ENCODE results near the gene PBX4.

Gene PBX4

GRCh38 chr19:19581391-19581790 is 37.1 kb downstream of the PBX4 start:
- DNase-seq (ENCODE audit: insufficient read length, low spot score), result no peak
- FAIRE-seq, result no peak
- TF ChIP-seq PAX5 (IDR thresholded peaks at IDR 0.05; ENCODE audit: insufficient read depth, low read length, severe bottlenecking), result no peak
- no peak for TF ChIP-seq POLR2A (IDR thresholded peaks at IDR 0.05; ENCODE audit: low read depth, low read length)
- no peak for TF ChIP-seq TAF1 (IDR thresholded peaks at IDR 0.05; ENCODE audit: low read depth, low read length)
- TF ChIP-seq SPI1 (IDR thresholded peaks at IDR 0.05; ENCODE audit: low read depth, low read length), result no peak
- TF ChIP-seq POLR2AphosphoS5 (IDR thresholded peaks at IDR 0.05; ENCODE audit: low read depth, low read length), result no peak
- no peak for TF ChIP-seq POU2F2 (IDR thresholded peaks at IDR 0.05; ENCODE audit: low read depth, low read length)

DNA sequence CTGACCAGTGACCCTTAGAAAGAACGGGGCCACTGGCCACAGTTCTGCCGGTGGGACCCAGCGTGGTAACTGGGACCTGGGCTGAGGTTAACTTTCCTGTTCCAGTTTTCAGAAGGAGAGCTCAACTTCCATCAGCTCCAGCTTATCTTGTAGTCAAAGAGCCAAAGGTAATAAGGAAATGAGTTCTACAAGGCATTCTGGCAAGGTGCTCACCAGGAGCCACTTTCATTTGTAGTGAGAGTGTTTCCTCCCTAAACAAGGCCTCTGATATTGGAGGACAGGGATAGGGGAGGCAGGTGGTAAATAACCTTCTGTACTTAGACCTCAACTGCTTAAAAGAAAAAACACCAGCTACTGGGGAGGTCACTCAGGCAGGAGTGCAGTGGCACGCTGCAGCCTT is 38.1 kb downstream of the PBX4 start:
- FAIRE-seq (no peak), DNase-seq (ENCODE audit: insufficient read length, low spot score) (no peak)
- TF ChIP-seq SPI1 (IDR thresholded peaks at IDR 0.05; ENCODE audit: low read depth, low read length), result no peak
- TF ChIP-seq POU2F2 (IDR thresholded peaks at IDR 0.05; ENCODE audit: low read depth, low read length), result no peak
- TF ChIP-seq POLR2AphosphoS5 (IDR thresholded peaks at IDR 0.05; ENCODE audit: low read depth, low read length), result no peak
- no peak for TF ChIP-seq POLR2A (IDR thresholded peaks at IDR 0.05; ENCODE audit: low read depth, low read length)
- no peak for TF ChIP-seq PAX5 (IDR thresholded peaks at IDR 0.05; ENCODE audit: insufficient read depth, low read length, severe bottlenecking)
- no peak for TF ChIP-seq TAF1 (IDR thresholded peaks at IDR 0.05; ENCODE audit: low read depth, low read length)

GRCh38 chr19:19579533-19580361 is 38.7 kb downstream of the PBX4 start:
- FAIRE-seq, result no peak
- TF ChIP-seq TAF1 (IDR thresholded peaks at IDR 0.05; ENCODE audit: low read depth, low read length) (no peak), POU2F2 (IDR thresholded peaks at IDR 0.05; ENCODE audit: low read depth, low read length) (no peak), SPI1 (IDR thresholded peaks at IDR 0.05; ENCODE audit: low read depth, low read length) (no peak), POLR2AphosphoS5 (IDR thresholded peaks at IDR 0.05; ENCODE audit: low read depth, low read length) (no peak), PAX5 (IDR thresholded peaks at IDR 0.05; ENCODE audit: insufficient read depth, low read length, severe bottlenecking) (no peak), POLR2A (IDR thresholded peaks at IDR 0.05; ENCODE audit: low read depth, low read length) (no peak)
- no peak for DNase-seq (ENCODE audit: insufficient read length, low spot score)

DNA sequence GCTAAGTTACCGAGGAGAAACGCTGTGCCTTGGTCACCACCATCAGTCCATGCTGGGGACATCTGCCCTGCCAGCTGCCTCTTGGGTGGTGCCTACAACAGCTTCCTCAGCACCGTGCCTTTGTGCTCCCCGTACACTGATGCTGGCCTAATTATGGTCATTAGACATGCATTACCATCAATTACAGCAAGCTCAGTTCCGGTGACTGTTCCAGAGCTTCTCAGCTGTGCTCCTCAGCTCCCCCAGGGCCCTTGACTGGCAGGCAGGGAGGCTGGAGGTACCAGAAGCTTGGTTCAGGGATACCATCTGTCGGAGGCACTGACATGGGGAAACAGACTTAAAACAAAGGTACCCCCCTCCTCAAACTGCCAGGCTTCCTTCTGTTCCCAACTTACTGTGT is 40.2 kb downstream of the PBX4 start:
- DNase-seq (ENCODE audit: insufficient read length, low spot score) (no peak), FAIRE-seq (no peak)
- TF ChIP-seq POLR2A (IDR thresholded peaks at IDR 0.05; ENCODE audit: low read depth, low read length) (no peak), POU2F2 (IDR thresholded peaks at IDR 0.05; ENCODE audit: low read depth, low read length) (no peak), TAF1 (IDR thresholded peaks at IDR 0.05; ENCODE audit: low read depth, low read length) (no peak), POLR2AphosphoS5 (IDR thresholded peaks at IDR 0.05; ENCODE audit: low read depth, low read length) (no peak), PAX5 (IDR thresholded peaks at IDR 0.05; ENCODE audit: insufficient read depth, low read length, severe bottlenecking) (no peak), SPI1 (IDR thresholded peaks at IDR 0.05; ENCODE audit: low read depth, low read length) (no peak)

- FAIRE-seq, result no peak
- TF ChIP-seq POU2F2 (IDR thresholded peaks at IDR 0.05; ENCODE audit: low read depth, low read length) (no peak), POLR2AphosphoS5 (IDR thresholded peaks at IDR 0.05; ENCODE audit: low read depth, low read length) (no peak), SPI1 (IDR thresholded peaks at IDR 0.05; ENCODE audit: low read depth, low read length) (no peak), PAX5 (IDR thresholded peaks at IDR 0.05; ENCODE audit: insufficient read depth, low read length, severe bottlenecking) (no peak), TAF1 (IDR thresholded peaks at IDR 0.05; ENCODE audit: low read depth, low read length) (no peak), POLR2A (IDR thresholded peaks at IDR 0.05; ENCODE audit: low read depth, low read length) (no peak)
- DNase-seq (ENCODE audit: insufficient read length, low spot score), result no peak
Measured at GRCh38 chr19:19575411-19575810, 43.1 kb downstream of the PBX4 start.

DNA sequence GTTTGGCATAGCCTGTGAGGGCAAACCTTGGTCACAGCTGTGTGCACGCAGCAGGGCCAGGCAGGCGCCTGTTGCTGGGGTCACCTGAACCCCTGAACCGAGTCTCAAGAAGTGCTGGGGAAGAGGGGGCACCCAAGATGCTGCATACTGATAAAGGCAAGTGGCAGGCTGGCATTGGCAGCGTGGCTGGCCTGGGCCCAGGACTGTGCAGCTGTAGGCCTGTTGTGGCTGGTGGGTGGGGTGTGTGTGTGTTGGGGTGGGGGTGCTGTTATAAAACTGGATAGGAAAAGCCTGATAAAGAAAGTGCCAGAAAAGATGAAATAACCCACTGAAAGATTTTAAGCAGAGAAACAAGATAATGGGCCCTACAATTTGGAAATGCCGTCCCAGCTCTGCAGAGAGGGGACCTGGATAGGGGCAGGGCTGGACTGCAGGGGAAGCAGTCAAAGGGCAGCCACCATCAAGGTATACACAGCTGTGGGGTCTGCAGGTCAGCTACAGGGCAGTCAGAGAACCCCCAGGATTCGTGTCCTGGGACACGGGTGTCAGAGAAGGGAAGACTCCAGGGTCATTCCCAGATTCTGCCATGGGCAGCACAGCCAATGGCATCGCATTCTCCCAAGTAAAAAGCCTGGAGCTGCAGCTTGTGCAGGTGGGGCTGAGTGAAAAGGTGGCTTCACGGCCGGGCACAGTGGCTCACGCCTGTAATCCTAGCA is 47.3 kb downstream of the PBX4 start:
- DNase-seq (ENCODE audit: insufficient read length, low spot score), result no peak
- no peak for TF ChIP-seq POLR2AphosphoS5 (IDR thresholded peaks at IDR 0.05; ENCODE audit: low read depth, low read length)
- TF ChIP-seq POU2F2 (IDR thresholded peaks at IDR 0.05; ENCODE audit: low read depth, low read length), result no peak
- no peak for TF ChIP-seq TAF1 (IDR thresholded peaks at IDR 0.05; ENCODE audit: low read depth, low read length)
- TF ChIP-seq POLR2A (IDR thresholded peaks at IDR 0.05; ENCODE audit: low read depth, low read length), result no peak
- TF ChIP-seq SPI1 (IDR thresholded peaks at IDR 0.05; ENCODE audit: low read depth, low read length), result no peak
- no peak for TF ChIP-seq PAX5 (IDR thresholded peaks at IDR 0.05; ENCODE audit: insufficient read depth, low read length, severe bottlenecking)
- no peak for FAIRE-seq

DNA sequence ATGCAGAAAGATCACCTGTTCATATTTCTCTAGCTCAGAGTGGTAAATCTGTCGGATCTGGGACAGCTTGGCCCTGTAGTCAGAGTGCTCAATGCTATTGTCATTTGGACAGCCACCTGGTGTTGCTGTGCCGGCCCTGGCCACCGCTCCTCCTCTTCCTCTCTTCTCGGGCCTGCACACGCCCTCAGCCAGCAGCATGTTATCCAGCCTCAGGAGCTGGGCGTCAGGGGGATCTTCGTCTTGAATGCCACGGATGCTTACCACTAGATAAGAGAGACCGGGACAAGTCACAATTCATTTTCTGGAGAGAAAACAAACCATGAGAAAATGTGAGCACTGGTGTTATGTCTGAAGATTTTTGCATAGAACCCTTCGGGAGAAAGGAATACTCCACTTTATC is 47.9 kb downstream of the PBX4 start:
- no peak for TF ChIP-seq TAF1 (IDR thresholded peaks at IDR 0.05; ENCODE audit: low read depth, low read length)
- TF ChIP-seq POLR2A (IDR thresholded peaks at IDR 0.05; ENCODE audit: low read depth, low read length), result no peak
- no peak for TF ChIP-seq POLR2AphosphoS5 (IDR thresholded peaks at IDR 0.05; ENCODE audit: low read depth, low read length)
- no peak for TF ChIP-seq SPI1 (IDR thresholded peaks at IDR 0.05; ENCODE audit: low read depth, low read length)
- no peak for TF ChIP-seq POU2F2 (IDR thresholded peaks at IDR 0.05; ENCODE audit: low read depth, low read length)
- TF ChIP-seq PAX5 (IDR thresholded peaks at IDR 0.05; ENCODE audit: insufficient read depth, low read length, severe bottlenecking), result no peak
- DNase-seq (ENCODE audit: insufficient read length, low spot score), result no peak
- no peak for FAIRE-seq

- DNase-seq (ENCODE audit: insufficient read length, low spot score) (no peak), FAIRE-seq (no peak)
- TF ChIP-seq PAX5 (IDR thresholded peaks at IDR 0.05; ENCODE audit: insufficient read depth, low read length, severe bottlenecking) (no peak), POU2F2 (IDR thresholded peaks at IDR 0.05; ENCODE audit: low read depth, low read length) (no peak), POLR2A (IDR thresholded peaks at IDR 0.05; ENCODE audit: low read depth, low read length) (no peak), TAF1 (IDR thresholded peaks at IDR 0.05; ENCODE audit: low read depth, low read length) (no peak), POLR2AphosphoS5 (IDR thresholded peaks at IDR 0.05; ENCODE audit: low read depth, low read length) (no peak), SPI1 (IDR thresholded peaks at IDR 0.05; ENCODE audit: low read depth, low read length) (no peak)
Measured at GRCh38 chr19:19568802-19569756, 49.4 kb downstream of the PBX4 start.
